ENCODE results near the gene BDKRB2.

The BDKRB2 gene

DNA sequence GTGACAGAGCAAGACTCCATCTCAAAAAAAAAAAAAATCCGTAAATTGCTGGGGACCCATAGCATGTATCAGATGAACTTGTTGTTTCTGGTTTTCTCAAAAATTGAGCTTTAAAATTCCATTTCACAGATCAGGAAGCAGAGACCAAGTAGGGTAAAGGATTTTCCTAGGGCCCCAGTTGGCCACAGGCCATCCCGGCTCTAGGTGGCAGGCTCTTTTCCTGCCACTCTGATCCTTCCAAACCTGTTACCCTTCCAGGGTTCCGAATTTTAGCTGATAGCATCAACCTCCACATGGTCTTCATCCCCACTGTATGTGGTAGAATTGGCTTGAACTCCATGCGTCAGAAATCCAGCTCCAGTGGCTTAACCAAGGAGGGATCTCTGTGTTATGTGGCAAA is 36.1 kb upstream of the BDKRB2 start:
- no peak for TF ChIP-seq CTCF (IDR thresholded peaks at IDR 0.05; ENCODE audit: insufficient read depth, low read length)
- TF ChIP-seq REST (IDR thresholded peaks at IDR 0.05; ENCODE audit: insufficient replicate concordance, low read depth), result no peak
- no peak for TF ChIP-seq POLR2AphosphoS5 (IDR thresholded peaks at IDR 0.05; ENCODE audit: low read depth)
- no peak for TF ChIP-seq GABPA (IDR thresholded peaks at IDR 0.05; ENCODE audit: low read depth)
- no peak for TF ChIP-seq SPI1 (IDR thresholded peaks at IDR 0.05; ENCODE audit: borderline replicate concordance, low read depth)
- no peak for DNase-seq (ENCODE audit: low read depth in 1 of 2, low spot score in 1 of 2)
- Histone ChIP-seq H3K27me3 (ENCODE audit: insufficient read depth, poor library complexity, severe bottlenecking) (no peaks in the 10 kb centered on the region), H3K4me3 (replicated peaks; ENCODE audit: insufficient read depth, low read length) (no peak overlapping the region), H3K27ac (replicated peaks) (no peak overlapping the region)

GRCh38 chr14:96170961-96171592 is 33.6 kb upstream of the BDKRB2 start:
- Histone ChIP-seq H3K27ac (replicated peaks) (no peak overlapping the region), H3K4me3 (replicated peaks; ENCODE audit: insufficient read depth, low read length) (no peak overlapping the region), H3K27me3 (ENCODE audit: insufficient read depth, poor library complexity, severe bottlenecking) (no peaks in the 10 kb centered on the region)
- DNase-seq (ENCODE audit: low read depth in 1 of 2, low spot score in 1 of 2), result no peak
- TF ChIP-seq REST (IDR thresholded peaks at IDR 0.05; ENCODE audit: insufficient replicate concordance, low read depth) (no peak), SPI1 (IDR thresholded peaks at IDR 0.05; ENCODE audit: borderline replicate concordance, low read depth) (no peak), CTCF (IDR thresholded peaks at IDR 0.05; ENCODE audit: insufficient read depth, low read length) (no peak), POLR2AphosphoS5 (IDR thresholded peaks at IDR 0.05; ENCODE audit: low read depth) (no peak), GABPA (IDR thresholded peaks at IDR 0.05; ENCODE audit: low read depth) (no peak)

DNA sequence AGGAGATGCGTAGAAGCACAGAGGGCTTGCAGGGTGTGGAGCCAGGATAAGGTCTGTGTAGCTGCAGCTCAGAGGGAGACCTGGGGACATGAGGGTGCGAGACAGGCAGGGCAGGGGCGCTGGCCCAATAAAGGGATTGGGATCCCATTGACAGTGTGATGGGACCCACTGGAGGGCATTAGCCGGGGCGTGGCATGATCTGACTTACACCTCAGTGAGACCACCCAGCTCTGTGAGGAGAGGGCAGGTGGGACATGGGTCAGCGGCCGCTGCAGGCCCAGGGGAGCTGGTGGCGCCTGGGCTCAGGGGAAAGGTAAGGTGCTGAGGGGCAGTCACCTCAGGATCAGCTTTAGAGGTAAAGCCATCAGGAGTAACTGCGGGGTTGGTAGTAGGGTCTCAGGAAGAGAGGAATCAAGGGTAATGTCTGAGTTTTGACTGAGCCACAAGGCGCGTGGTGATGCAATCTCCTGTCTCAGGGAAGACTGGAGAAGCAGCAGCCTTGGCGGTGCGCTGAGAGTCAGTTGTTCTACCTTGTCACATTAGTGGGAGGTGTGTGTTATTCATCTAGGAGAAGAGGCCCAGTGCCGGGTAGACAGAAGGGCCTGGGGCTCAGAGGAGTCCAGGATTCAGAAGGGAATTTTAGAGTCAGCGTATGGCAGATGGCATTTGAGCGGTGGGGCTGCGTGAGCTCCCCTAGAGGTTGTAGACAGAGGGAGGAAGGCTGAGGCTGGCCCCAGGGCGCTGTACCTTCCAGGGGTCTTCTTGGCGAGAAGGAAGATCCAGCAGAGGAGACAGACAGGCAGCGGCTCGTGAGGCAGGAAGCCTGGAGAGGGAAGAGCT is 30.8 kb upstream of the BDKRB2 start:
- H3K27ac ChIP-seq (replicated peaks), result no peak overlapping the region
- H3K4me3 ChIP-seq (replicated peaks; ENCODE audit: insufficient read depth, low read length), result no peak overlapping the region
- no peak for DNase-seq (ENCODE audit: low read depth in 1 of 2, low spot score in 1 of 2)
- TF ChIP-seq SPI1 (IDR thresholded peaks at IDR 0.05; ENCODE audit: borderline replicate concordance, low read depth) (no peak), CTCF (IDR thresholded peaks at IDR 0.05; ENCODE audit: insufficient read depth, low read length) (no peak), POLR2AphosphoS5 (IDR thresholded peaks at IDR 0.05; ENCODE audit: low read depth) (no peak), GABPA (IDR thresholded peaks at IDR 0.05; ENCODE audit: low read depth) (no peak), REST (IDR thresholded peaks at IDR 0.05; ENCODE audit: insufficient replicate concordance, low read depth) (no peak)
- peaks cover 3% of the 10 kb centered on the region for H3K27me3 ChIP-seq (ENCODE audit: insufficient read depth, poor library complexity, severe bottlenecking)
